Hematopoietic multipotent progenitor cell treated with erythropoietin and hydrocortisone succinate and interleukin-3 and kit ligand, for 4 days (in vitro differentiated cells): Measurements from ENCODE around the gene APAF1.

Experiments used
- DNase-seq: peaks from one replicate; pipeline ENCODE4 v3.0.0-alpha.2; 2015

APAF1 gene

GRCh38 chr12:98757455-98757854 is 112.4 kb downstream of the APAF1 start:
- no peak for DNase-seq

GRCh38 chr12:98758331-98758730 is 113.2 kb downstream of the APAF1 start:
- DNase-seq: no peak

GRCh38 chr12:98763656-98764055 is 118.6 kb downstream of the APAF1 start:
- no peak for DNase-seq

DNA sequence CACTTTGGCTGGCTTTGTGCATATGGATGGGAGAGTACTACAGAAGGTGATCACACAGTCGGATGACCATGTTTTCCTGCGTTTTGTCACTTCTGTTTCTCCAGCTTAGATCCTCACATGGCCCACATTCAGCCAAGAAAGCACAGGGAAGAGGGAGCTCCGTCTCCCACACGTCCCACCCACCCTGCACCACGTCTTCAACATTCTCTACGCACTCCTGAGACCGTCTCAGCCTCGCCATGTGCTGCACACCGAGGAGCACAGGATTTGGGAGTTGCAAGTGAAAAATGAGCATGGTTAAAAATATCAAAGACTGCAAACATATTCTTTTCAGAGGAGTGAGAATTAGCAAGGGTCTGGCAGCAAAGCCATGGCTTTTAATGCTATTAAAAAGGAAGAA is 122.2 kb downstream of the APAF1 start:
- DNase-seq: no peak

DNA sequence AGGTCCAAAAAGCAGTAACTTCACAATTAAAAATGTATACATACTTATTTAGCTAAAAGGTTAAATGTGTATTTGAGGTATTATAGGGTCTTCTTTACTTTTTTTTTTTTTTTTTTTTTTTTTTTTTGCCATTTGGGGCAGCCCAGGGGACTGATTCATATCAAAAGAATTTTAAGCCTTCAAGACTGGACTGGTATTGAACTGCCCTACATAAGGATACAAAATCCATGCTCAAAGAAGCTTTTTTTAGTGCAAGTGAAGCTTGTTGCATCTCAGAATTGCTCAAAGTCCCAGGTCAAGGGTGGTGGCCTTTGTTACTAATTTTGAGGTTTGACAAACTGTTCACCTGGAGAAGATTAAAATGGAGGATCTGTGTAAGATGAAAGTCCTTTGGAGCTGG is 124.0 kb downstream of the APAF1 start:
- no peak for DNase-seq

DNA sequence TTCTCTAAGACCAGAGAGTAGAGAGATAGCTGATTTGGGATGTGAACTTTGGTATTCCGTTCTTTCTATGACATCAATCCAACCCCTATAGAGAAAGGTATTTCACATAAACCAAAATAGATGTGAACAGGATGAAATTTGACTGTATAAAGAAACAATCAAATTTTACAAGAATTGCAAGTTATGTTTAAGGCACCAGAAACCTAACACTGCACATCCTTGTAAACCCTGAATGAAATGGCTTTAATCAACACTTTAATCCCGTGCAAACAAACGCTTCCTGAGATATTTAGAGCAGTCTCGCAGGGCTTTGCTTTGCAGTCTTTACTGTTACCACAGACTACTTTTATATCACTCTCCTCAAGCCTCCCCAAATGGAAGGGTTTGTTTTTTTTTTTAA is 125.1 kb downstream of the APAF1 start:
- DNase-seq: no peak

GRCh38 chr12:98771811-98772752 is 127.0 kb downstream of the APAF1 start:
- DNase-seq: peak; percentile 7

DNA sequence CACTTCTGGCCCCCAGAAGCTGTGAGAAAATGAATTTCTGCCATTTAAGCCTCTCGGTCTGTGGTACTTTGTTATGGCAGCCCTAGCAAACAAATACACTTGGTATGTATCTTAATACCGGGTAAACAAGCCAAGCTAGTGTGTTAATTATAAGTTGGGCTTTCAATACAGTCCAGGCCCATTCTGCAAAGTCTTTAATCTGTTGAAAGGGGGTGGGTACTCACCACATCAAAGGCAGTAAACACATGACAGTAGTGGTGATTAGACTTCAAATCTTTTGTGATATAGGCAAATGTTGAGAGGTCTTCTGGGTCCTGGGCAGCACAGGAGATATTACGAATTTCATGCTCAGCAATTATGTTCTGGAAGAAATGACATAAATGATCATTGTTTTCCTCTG is 127.7 kb downstream of the APAF1 start:
- no peak for DNase-seq

DNA sequence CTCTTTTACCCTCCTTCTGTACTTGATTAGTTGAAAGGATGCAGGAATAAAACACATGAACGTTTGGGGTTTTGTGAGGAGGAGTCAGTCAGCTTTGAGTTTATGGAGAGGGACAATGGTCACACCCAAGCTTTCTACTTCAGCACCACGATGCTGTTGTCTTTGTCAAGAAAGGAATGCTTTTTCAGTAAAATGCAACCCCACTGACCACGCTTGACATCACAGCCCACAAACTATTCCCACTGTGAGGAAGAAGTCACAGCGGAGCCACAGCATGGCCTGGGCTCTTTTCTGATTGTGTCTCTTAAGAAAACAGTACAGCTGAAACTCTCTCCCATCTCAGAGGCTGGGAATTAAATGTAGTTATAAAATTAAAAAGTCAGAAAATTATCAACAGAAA is 135.2 kb downstream of the APAF1 start:
- DNase-seq: no peak

DNA sequence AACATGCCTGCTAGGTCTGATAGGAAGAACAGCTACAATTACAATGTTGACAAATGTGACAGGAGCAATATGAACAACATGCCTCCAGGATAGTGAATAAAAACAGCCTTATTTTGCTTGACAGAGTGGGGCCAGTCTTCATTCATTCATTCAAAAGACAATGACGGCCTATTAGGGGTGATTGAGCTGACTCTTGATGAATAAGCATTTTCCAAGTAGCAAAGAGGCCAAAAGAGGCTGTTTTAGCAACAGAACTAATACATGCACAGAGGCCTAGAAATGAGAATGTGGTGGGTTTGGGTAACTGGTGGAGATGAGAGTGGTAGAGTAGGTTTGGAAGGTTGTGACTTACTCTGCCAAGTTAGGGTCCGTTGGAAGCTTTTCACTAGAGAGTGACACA is 138.3 kb downstream of the APAF1 start:
- no peak for DNase-seq
